Amniotic epithelial cell (primary cell): ENCODE data around the gene CIBAR2.
"Not testable (repeated sequence)": the region's sequence is repeated elsewhere in the genome, so short reads cannot be mapped to it uniquely, and the experiment has no call there.

Experiments used
- DNase-seq: peaks from one replicate; pipeline ENCODE4 v3.0.0-alpha.2; 2010; ENCODE audit warnings: low read depth

The CIBAR2 gene

DNA sequence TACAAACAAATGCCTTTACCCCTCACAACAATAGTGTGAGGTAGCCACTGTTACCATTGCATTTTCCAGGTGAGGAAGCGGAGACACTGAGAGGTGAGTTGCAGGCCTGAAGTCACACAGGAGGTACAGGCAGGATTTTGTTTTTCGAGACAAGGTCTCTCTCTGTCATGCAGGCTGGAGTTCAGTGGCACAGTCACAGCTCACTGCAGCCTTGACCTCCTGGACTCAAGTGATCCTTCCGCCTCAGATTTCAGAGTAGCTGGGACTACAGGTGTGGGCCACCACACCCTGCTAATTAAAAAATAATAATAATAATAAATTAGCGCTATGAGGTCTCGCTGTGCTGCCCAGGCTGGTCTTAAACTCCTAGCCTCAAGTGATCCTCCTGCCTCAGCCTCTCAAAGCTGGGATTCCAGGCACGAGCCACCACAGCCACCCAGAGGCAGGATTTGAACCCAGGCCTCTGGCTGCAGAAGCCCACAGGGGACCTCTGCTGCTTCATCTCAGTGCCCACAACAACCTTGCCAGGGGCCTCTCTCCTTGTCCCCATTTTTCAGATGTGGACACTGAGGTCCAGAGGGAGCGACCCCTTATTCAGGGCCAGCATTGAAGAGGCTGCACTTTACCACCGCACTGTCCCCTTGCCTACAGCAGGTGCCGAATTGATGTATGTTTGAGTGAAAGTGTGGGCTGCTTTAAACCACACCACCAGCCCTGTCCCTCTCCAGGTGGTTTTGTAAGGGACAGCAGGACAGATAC, 16.0 kb upstream of the CIBAR2 start:
- DNase-seq, result no peak

DNA sequence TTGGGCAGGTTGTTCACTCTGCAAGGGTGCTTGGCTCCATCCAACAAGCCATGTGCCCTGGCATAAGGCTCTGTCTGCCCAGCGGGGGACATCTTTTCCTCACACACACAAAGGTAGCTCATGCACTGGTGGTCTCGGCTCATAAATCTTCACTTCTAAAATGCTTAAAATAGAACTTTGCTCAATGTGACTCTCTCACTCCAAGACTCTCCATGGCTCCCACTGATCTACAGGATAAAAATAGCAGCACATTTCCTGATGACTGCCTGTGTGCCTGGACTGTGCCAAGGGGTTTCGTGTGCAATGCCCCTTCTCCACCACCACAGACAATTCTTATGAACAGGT, 15.1 kb upstream of the CIBAR2 start:
- DNase-seq, result no peak

DNA sequence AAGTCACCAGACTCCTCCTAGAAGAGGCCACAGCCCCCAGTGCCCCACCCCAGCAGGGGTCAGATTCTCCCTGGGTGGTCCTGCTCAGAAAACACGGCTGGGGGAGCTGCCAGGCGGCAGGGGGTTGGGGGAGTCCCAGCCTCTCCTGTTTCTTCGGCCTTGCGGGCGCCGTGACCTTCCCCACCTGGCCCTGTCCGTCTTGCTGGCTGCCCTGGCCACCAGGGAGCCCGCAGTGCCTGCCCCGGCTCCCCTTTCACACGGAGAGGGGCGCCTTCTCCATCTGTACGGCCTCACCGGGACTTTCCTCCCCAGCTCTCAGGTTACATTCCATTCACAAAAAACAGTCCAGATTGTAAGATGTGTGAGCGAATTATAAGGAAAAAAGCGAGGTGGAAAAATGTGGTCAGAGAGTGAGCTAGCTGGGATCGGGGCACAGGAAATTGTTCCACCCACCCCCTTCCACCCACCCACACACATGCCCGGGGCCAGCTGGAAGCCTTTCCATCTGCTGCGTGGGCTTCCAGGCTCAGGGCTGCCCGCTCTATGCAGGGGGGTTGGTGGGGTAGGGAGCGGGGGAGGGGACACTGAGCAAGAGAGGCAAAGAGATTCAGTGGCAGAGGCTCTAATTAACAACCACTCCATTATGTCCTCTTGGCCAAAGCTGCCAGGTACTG, 14.6 kb upstream of the CIBAR2 start:
- peak; percentile 73 for DNase-seq

GRCh38 chr16:85126394-85126704, 14.1 kb upstream of the CIBAR2 start:
- DNase-seq, result no peak

DNA sequence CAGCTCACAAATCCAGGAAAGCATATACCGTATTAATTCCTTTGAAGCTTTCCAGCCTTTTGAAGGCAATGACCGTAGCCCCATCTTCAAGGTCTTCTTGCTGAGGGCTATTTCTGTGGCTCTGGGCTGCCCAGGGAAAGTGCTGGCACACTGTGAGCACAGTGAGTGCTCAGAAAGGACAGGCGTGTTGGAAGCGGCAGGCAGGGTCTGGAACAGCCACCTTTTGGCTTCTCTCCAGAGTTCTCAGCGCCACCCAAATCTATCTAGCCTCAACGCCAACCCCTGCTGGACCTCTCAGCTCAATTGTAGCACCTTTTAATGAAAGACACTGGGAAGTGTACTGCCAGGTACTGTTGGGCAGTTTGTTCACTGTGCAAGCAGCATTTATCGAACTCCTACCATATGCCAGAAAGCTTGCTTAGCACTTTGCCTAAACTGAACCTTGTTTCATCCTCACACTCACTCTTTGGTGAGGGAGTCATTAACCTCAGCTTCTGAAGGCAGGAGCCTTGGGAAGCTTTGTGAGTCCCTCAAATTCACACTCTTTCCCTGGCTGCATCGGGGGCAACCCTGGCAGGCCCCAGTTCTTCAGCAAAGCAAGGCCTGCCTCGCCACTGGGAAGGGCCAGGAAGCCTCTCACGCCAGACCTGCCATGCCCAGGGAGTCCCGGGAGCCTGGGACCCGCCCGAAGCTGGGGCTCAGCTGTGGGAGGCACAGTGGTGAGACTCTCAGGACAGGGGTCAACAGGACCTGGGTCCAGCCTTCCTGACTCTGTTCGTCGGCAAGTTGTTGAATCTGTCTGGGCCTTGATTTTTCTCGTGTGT, 13.5 kb upstream of the CIBAR2 start:
- no peak for DNase-seq

GRCh38 chr16:85124636-85125346, 12.5 kb upstream of the CIBAR2 start:
- no peak for DNase-seq

DNA sequence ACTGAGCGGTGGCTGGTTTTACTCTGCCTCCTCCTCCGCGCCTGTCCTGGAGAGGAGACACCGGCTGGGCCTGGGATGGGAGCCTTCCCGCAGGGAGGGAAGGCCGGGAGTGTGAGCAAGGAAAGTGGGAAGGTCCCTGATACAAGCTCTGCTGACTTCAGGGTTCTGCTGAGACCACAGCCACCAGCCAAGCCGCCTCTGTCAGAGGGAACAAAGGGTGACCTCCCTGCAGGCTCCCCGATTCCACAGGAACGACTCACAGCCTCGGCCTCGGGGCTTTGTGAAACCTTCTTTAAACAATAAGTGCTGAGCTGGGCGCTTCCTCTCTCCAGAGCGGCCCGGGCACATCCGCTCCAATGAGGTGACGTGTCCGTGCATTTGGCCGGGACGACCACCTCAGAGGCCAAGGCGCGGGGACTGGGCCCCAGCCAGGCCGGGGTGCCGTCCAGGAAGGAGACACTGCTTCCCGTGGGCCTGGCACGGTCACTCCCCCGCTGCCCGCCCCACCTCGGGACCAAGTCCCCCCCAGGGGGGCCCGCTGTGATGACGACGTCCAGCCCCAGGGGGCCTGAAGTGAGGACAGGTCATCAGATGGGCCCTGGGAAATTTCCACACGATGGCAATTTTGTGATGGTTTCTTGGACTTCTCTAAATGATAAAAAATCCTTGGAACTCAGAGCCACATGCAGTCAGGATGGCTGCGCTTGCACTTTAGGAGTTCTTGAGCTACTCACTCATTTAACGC, 11.8 kb upstream of the CIBAR2 start:
- no peak for DNase-seq

- not testable (repeated sequence) for DNase-seq
Measured at GRCh38 chr16:85123441-85123840, 11.2 kb upstream of the CIBAR2 start.

- no peak for DNase-seq
Measured at GRCh38 chr16:85120006-85120340, 7.7 kb upstream of the CIBAR2 start.

DNA sequence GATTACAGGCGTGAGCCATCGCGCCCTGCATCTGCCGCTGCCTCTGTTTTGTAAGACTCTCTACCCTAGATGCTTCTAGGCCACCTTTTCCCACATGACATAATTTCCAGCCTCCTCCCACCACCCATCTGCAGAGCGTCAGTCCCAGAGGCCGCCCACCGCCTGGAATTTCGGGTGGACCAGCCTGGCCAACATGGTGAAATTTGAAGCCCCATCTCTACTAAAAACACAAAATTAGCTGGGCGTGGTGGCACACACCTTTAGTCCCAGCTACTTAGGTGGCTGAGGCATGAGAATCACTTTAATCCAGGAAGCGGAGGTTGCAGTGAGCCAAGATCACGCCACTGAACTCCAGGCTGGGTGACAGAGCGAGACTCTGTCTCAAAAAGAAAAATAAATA, 5.1 kb upstream of the CIBAR2 start:
- DNase-seq, result no peak

DNA sequence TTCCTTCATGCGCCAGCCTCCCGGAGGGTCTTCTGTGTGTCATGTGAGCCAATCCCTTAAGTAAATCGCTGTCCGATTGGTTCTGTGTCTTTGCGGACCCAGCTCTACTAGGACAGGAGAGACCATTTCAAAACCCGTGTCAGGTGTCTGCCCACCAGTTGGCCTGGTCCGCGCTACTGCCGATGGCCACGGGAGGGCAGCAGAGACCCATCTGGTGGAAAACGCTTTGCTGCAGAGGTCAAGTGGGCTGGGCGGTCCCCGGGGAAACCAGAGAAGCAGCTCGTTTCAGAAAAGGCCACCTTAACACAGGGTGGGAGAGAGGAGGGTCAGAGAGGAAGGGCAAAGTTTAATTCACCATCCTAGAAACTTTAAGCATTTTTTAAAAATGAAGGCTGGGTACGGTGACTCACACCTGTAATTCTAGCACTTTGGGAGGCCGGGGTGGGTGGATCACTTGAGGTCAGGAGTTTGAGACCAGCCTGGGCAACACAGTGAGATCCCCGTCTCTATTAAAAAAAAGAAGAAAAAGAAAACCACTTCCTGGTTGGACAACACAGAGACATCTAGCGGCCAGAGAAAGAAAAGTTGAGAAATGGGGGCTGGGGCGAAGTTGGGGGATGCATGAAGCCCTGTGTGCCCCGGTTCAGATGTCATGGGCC, 2.8 kb upstream of the CIBAR2 start:
- DNase-seq, result peak; percentile 75

GRCh38 chr16:85113913-85114312, 1.6 kb upstream of the CIBAR2 start:
- no peak for DNase-seq

- no peak for DNase-seq
Measured at GRCh38 chr16:85113168-85113733, 979 bp upstream of the CIBAR2 start.

DNA sequence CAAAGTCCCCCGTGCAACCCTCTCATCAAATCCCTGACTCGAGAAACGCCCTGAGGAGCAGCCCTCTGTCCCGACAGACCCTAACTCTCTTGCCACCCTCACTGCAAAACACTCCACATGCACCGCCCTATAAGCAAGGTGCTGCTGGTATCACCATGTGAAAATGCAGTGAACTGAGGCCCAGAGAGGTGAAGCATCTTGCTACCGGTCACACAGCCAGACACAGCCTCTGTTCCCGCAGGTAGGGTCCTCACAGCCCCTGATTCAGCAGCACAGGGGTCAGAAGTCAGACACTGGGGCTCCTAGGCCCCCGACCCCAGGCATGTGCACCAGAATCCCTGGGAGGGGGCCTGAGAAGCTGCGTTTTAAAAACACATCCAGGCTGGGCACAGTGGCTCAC, 1.1 kb downstream of the CIBAR2 start:
- DNase-seq, result no peak

DNA sequence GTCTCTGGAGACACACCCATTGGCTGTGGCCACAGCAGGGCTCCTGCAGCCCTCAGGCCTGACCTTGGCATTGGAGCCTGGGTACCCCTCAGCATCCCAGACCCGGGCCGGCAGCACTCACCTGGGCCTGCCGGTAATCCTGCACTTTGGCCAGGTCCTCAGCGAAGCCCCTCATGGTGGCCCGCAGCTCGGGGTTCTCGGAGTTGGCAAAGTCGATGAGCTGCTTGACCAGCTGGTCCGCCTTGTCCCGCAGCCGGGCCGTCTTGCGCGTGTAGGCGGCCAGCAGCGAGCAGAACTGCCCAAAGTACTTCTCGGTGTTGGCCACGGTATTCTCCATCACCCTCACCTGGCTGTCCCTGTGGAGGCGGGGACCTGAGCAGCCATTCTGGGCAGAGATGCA, 2.2 kb downstream of the CIBAR2 start:
- no peak for DNase-seq

DNA sequence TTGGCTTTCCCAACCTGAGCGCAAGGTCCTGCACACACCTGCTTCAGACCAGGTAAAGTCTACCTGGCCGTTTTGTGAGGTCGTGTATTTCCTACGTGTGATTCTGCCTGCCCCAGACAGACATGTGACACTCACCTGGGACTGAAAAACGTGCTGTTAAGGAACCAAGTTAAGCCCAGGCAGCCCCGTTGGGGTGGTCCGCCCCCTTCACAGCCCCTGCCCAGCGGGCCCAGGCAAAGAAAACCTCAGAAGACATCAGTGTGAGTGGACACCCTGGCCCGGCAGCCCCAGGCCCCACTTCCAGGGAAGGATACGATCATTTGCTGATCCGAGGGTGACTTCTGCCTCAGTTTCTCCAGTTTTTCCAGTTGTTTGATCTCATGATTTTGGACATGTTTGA, 4.7 kb downstream of the CIBAR2 start:
- no peak for DNase-seq

GRCh38 chr16:85107083-85107482, 5.2 kb downstream of the CIBAR2 start:
- no peak for DNase-seq

- no peak for DNase-seq
Measured at GRCh38 chr16:85105475-85105874, 6.8 kb downstream of the CIBAR2 start.

- DNase-seq, result no peak
Measured at GRCh38 chr16:85104821-85105391, 7.4 kb downstream of the CIBAR2 start.

DNA sequence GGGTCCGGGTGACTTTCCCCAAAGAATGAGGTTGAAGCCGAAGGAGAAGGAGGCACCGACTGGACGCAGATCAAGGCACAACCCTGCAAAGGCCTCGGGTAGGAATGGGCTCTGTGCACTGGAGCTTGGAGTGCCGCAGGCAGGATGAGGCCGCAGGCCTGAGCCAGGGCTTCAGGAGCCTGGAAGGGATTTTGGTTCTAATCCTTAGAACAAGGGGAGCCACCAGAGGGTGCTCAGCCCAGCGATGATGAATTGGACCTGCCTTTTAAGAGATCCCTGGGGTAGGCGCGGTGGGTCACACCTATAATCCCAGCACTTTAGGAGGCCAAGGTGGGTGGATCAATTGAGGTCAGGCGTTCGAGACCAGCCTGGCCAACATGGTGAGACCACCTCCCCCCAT, 8.1 kb downstream of the CIBAR2 start:
- DNase-seq, result no peak
